GM12801 (cell line): ENCODE data around the gene CCR9.

Experiments
- TF ChIP-seq, protein P1 (sequence below): IDR thresholded peaks from one replicate; pipeline ENCODE4 v1.5.1; 2011; ENCODE audit warnings: control low read depth; ENCODE audit not compliant: insufficient read length; ENCODE audit errors: extremely low read depth

Gene CCR9

DNA sequence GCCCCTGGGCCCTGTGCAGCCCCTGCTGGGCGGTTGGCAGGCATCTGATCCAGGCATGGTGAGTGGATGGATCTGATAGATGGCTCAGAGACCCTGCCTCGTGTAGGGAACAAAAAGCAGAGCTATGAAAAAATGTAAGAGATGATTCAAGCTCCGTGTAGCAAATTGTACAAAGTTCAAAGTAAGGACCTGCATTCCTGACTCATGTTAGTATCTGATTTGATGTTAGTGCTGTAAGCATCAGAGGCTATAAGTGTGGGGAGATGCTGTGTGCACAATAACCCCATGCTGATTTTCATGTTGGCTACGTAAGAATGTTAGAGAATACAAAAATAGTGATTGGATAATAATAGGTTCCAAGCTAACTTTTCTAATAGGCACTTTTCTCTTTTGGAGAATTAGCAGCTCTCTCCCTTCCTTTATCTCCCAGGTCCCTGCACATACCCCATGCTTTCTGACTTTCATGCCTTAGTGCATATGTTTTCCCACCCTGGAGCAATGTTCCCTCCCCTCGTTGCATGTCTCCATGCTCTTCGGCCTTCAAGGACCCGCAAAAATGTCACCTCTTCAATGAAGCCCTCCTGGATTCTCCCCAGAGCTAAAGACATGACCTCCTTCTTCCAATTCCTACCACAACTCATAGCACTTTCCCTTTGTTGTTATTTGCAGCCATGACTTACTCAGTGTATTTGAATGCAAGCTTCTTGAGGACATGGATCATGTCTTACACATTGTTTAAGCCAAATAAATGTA lies 1.6 kb downstream of the CCR9 start:
- TF ChIP-seq, protein P1, sequence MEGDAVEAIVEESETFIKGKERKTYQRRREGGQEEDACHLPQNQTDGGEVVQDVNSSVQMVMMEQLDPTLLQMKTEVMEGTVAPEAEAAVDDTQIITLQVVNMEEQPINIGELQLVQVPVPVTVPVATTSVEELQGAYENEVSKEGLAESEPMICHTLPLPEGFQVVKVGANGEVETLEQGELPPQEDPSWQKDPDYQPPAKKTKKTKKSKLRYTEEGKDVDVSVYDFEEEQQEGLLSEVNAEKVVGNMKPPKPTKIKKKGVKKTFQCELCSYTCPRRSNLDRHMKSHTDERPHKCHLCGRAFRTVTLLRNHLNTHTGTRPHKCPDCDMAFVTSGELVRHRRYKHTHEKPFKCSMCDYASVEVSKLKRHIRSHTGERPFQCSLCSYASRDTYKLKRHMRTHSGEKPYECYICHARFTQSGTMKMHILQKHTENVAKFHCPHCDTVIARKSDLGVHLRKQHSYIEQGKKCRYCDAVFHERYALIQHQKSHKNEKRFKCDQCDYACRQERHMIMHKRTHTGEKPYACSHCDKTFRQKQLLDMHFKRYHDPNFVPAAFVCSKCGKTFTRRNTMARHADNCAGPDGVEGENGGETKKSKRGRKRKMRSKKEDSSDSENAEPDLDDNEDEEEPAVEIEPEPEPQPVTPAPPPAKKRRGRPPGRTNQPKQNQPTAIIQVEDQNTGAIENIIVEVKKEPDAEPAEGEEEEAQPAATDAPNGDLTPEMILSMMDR: no peak

DNA sequence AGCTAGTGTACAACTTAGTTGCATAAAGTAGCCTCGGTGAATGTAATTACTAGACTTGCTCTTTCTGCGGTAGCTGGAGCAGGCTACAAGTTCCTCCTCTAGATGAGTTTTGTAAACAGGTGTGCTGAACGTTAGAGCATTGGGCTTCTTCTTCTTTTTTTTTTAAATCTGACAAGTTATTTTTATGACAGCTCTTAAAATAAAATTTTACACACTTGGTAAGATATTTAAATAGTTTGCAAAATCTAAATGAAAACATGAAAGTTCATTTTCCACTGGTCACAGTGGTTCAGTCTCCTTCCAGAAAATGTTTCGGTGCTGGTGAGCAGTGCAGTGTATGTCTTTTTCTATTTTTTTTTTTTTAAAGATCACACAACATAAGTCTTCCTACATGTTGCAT lies 3.0 kb downstream of the CCR9 start:
- TF ChIP-seq, protein P1: no peak

DNA sequence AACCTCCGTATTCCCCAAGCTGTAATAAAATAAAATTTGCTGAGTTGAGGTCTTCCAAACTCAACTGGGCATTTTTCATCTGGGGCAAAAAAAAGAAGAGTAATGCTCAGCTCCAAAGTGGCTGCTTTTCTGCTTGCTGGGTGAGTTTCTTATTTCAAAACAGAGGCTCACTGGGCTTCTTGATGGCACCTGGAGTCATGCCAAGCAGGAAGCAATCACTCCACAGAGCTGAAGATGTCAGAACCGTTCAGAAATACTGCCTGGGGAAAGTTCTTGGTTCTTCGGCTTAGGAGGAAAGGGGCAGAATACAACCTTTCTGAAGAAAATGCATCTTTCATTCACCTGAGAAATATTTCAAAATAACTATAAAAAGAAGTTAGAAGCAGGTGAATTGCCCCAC lies 4.1 kb downstream of the CCR9 start:
- TF ChIP-seq, protein P1: no peak

DNA sequence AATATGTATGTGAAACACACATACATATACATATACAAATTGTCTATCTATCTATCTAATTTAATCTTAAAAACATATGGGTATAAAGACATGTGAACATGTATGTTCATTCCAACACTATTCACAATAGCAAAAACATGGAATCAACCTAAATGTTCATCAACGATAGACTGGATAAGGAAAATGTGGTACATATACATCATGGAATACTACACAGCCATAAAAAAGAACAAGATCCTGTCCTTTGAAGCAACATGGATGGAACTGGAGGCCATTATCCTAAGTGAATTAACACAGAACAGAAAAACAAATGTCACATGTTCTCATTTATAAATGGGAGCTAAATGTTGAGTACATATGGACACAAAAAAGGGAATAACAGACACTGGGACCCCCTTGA lies 5.8 kb downstream of the CCR9 start:
- TF ChIP-seq, protein P1: no peak

DNA sequence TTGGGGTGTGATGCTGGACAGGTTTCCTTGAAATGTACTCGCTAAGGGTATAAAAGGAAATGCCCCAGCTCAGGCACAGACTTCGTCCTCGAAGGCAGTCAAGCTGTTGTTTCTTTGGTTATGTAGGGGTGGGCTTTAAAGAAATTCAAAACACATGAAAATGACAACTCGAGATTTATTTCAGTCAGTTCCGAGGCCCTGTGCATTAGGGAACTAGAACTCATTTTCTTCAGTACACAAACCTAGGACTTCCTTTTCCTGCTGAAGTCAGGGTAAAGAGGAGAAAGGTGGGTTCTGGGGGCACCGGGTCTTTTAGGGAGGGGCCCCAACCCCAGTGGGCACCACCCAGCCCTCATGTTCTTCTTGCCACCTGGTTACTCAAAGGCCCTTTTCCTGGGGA lies 7.7 kb downstream of the CCR9 start:
- TF ChIP-seq, protein P1: no peak

DNA sequence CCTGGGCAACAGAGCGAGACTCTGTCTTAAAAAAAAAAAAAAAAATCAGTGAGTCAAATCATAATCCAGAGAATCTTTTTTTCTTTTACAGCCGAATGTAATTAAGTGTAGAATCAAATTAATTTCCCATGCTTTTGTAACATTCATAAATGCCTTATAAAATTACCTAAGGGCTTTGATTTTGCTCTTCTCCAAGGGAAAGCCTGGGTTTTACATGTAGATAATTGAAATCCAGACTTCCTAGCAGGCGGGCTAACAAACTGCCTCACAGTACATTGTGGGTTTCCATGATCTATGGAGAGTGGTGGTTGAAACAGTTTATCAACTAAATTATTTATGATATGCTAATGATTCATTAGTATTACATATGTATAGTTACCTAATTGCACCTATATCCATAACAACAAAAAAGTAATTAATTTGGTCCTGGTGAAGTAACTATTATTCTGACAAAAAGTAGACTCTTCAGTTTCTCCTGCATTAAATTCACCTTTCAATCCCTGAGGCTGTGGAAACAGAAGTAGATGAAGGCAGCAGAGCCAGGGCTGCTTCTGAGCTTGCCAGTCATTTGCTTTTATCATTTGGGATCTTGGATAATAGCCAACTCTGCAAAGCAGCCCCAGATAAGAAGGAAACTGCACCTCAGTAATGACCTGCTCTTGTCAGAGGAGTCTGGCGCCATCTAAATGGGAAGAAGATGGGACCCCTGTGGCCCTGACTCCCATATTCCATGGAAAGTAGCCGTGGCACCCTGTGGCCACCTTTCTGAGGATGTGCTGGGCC lies 9.5 kb downstream of the CCR9 start:
- TF ChIP-seq, protein P1: no peak

DNA sequence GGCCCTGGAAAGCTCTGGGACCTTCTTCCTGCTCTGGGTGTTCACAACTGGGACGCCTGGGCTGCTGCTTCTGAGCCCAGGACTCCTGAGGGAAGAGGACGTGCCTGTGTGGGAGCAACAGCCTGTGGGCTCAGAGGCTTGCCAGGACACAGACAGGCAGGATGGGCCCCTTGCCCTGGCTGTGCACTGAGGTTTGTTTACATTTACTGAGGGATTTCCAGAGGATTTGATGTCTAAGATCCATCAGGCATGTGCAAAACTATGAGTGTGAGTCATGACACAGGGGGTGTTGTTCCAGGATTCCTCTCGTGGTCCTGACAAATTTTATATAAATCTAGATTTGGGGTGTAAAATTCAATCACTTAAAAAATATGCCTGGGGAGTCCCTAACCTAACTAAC lies 10.6 kb downstream of the CCR9 start:
- TF ChIP-seq, protein P1: no peak
